DND-41 (cell line): Measurements from ENCODE around the gene UQCRFS1.

Experiments
- ATAC-seq: fragments of 200-7000 bp; cut with Tn5 transposase; 3 replicates; pipeline ENCODE4 v1.9.1; 2021; ENCODE audit warnings: low read depth; ENCODE audit not compliant: insufficient read depth
- DNase-seq: peaks from one replicate; pipeline ENCODE4 v3.0.0-alpha.2; 2020
- H2AFZ ChIP-seq: 2 replicates; pipeline ENCODE4 v1.6.0; 2012; ENCODE audit warnings: low read depth, low read length
- H3K27ac ChIP-seq: 2 replicates; pipeline ENCODE4 v1.5.1; 2012; ENCODE audit warnings: low read length, inconsistent platforms
- H3K27me3 ChIP-seq: fragments of 200-600 bp; sonication (generic); 2 replicates; pipeline ENCODE4 v1.6.0; 2012; ENCODE audit warnings: low read length, mild to moderate bottlenecking, inconsistent platforms; ENCODE audit not compliant: insufficient read depth, poor library complexity
- H3K36me3 ChIP-seq: 2 replicates; pipeline ENCODE4 v1.5.1; 2012; ENCODE audit warnings: low read length, inconsistent platforms; ENCODE audit not compliant: insufficient read depth
- H3K4me1 ChIP-seq: 2 replicates; pipeline ENCODE4 v1.5.1; 2012; ENCODE audit warnings: mild to moderate bottlenecking, low read length; ENCODE audit not compliant: insufficient read depth
- H3K4me2 ChIP-seq: 2 replicates; pipeline ENCODE4 v1.6.0; 2012; ENCODE audit warnings: mild to moderate bottlenecking, moderate library complexity, low read length, inconsistent platforms; ENCODE audit not compliant: insufficient read depth
- H3K4me3 ChIP-seq, 2 experiments: fragments of 200-600 bp in 1 of 2; shearing (Covaris generic) in 1 of 2; 2 replicates each; pipeline ENCODE4 v1.5.1; 2012 to 2016; ENCODE audit warnings: inconsistent platforms in 2 of 2, low read length in 2 of 2, mild to moderate bottlenecking in 2 of 2, low read depth in 1 of 2, moderate library complexity in 1 of 2
- H3K79me2 ChIP-seq: 2 replicates; pipeline ENCODE4 v1.6.0; 2012; ENCODE audit warnings: low read length, inconsistent platforms; ENCODE audit not compliant: insufficient read depth
- H3K9ac ChIP-seq: 2 replicates; pipeline ENCODE4 v1.6.0; 2012; ENCODE audit warnings: low read depth, mild to moderate bottlenecking, inconsistent platforms, low read length, moderate library complexity
- H3K9me3 ChIP-seq: 2 replicates; pipeline ENCODE4 v1.5.1; 2012; ENCODE audit warnings: low read length, moderate library complexity, mild to moderate bottlenecking, inconsistent platforms; ENCODE audit not compliant: insufficient read depth, severe bottlenecking
- H4K20me1 ChIP-seq: 2 replicates; pipeline ENCODE4 v1.6.0; 2012; ENCODE audit warnings: low read length; ENCODE audit not compliant: insufficient read depth
- CTCF ChIP-seq: IDR thresholded peaks from 2 replicates; pipeline ENCODE4 v1.5.1; 2012; ENCODE audit warnings: borderline replicate concordance, low read length, moderate library complexity, mild to moderate bottlenecking; ENCODE audit not compliant: poor library complexity, severe bottlenecking; ENCODE audit errors: extremely low read depth
- EZH2 ChIP-seq: IDR thresholded peaks from 3 replicates; pipeline ENCODE4 v1.6.1; 2012; ENCODE audit warnings: borderline replicate concordance, low read depth, mild to moderate bottlenecking, moderate library complexity, low read length, inconsistent platforms; ENCODE audit not compliant: severe bottlenecking

The UQCRFS1 gene

GRCh38 chr19:29188289-29189032, 24.5 kb downstream of the UQCRFS1 start:
- Histone ChIP-seq H3K27me3 (no peaks in the 10 kb centered on the region), H2AFZ (no peak overlapping the region), H3K27ac (no peak overlapping the region), H3K4me3 (no peak overlapping the region), H3K4me1 (0 out of 2 replicates have a peak, but pooled peaks cover 2% of the 10 kb centered on the region), H3K9ac (no peak overlapping the region), H3K4me2 (no peak overlapping the region), H3K79me2 (no peaks in the 10 kb centered on the region), H3K9me3 (no peaks in the 10 kb centered on the region), H3K36me3 (no peaks in the 10 kb centered on the region), H4K20me1 (no peaks in the 10 kb centered on the region)
- DNase-seq (no peak), ATAC-seq (no peak)
- TF ChIP-seq EZH2, result no peak
- TF ChIP-seq CTCF, result no peak

- no peak for ATAC-seq
Observed at GRCh38 chr19:29187676-29188075, 25.3 kb downstream of the UQCRFS1 start.

DNA sequence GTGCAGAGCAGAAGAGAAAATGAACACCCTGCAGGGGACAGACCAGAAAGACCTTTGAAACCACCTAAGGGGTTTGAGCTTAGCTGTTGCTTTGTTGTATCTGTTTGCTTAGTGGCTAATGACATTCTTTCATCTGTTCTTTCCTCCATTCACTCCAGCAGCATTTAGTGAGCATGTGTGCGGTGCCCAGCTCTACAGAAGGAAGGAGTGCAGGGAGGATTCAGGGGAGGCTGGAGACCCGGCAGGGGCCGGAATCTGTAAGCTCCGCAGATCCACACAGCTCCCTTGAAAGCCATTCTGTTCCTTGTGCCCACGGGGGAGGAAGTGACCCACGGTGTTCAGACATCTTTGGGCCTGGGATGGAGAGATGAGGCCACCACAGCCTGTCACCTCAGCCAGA, 27.5 kb downstream of the UQCRFS1 start:
- no peak overlapping the region for H3K4me2 ChIP-seq
- DNase-seq (no peak), ATAC-seq (no peak)

More at GRCh38 chr19:29187676-29188075, 25.3 kb downstream of the UQCRFS1 start:
- H3K9me3 ChIP-seq, result no peaks in the 10 kb centered on the region
- TF ChIP-seq EZH2, result no peak
- H2AFZ ChIP-seq, result no peak overlapping the region
- no peaks in the 10 kb centered on the region for H4K20me1 ChIP-seq
- no peak overlapping the region for H3K27ac ChIP-seq
- H3K9ac ChIP-seq, result no peak overlapping the region
- no peak for DNase-seq
- H3K79me2 ChIP-seq, result no peaks in the 10 kb centered on the region
- no peak overlapping the region for H3K4me2 ChIP-seq
- H3K36me3 ChIP-seq, result no peaks in the 10 kb centered on the region
- H3K27me3 ChIP-seq, result no peaks in the 10 kb centered on the region
- H3K4me3 ChIP-seq, result no peak overlapping the region
- no peaks in the 10 kb centered on the region for H3K4me1 ChIP-seq

More for the DNA sequence above, 27.5 kb downstream of the UQCRFS1 start:
- Histone ChIP-seq H3K79me2 (no peaks in the 10 kb centered on the region), H3K27me3 (no peaks in the 10 kb centered on the region), H3K4me1 (no peaks in the 10 kb centered on the region), H3K27ac (no peak overlapping the region), H3K4me3 (no peak overlapping the region), H3K36me3 (no peaks in the 10 kb centered on the region), H3K9ac (no peak overlapping the region), H4K20me1 (no peaks in the 10 kb centered on the region), H3K9me3 (no peaks in the 10 kb centered on the region), H2AFZ (no peak overlapping the region)
- no peak for TF ChIP-seq EZH2
- TF ChIP-seq CTCF, result no peak
